Measurements from ENCODE around the gene DPM3.

Gene DPM3

DNA sequence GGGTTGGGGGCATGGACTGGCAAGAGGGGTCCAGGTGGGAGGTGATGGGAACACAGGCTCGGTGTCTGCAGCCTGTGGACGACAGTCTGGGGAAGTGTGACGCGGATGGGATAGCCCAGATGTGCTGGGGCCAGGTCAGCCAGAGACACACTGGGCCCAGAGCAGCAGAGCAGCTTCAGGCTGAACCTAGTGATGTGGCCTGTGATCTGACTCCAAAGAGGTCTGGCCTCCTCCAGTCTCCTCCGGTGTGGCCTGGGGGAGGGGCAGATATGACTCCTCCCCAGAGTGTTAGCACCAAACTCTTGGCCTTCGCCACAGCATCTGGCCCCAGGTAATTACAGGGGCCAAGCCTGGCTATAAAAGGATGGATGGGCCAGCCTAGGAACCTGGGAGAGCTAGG, 48.2 kb downstream of the DPM3 start:
- no peak for TF ChIP-seq TAF1 (IDR thresholded peaks at IDR 0.05; ENCODE audit: borderline replicate concordance, insufficient read depth, low read length)
- TF ChIP-seq, protein P1, sequence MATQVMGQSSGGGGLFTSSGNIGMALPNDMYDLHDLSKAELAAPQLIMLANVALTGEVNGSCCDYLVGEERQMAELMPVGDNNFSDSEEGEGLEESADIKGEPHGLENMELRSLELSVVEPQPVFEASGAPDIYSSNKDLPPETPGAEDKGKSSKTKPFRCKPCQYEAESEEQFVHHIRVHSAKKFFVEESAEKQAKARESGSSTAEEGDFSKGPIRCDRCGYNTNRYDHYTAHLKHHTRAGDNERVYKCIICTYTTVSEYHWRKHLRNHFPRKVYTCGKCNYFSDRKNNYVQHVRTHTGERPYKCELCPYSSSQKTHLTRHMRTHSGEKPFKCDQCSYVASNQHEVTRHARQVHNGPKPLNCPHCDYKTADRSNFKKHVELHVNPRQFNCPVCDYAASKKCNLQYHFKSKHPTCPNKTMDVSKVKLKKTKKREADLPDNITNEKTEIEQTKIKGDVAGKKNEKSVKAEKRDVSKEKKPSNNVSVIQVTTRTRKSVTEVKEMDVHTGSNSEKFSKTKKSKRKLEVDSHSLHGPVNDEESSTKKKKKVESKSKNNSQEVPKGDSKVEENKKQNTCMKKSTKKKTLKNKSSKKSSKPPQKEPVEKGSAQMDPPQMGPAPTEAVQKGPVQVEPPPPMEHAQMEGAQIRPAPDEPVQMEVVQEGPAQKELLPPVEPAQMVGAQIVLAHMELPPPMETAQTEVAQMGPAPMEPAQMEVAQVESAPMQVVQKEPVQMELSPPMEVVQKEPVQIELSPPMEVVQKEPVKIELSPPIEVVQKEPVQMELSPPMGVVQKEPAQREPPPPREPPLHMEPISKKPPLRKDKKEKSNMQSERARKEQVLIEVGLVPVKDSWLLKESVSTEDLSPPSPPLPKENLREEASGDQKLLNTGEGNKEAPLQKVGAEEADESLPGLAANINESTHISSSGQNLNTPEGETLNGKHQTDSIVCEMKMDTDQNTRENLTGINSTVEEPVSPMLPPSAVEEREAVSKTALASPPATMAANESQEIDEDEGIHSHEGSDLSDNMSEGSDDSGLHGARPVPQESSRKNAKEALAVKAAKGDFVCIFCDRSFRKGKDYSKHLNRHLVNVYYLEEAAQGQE (IDR thresholded peaks at IDR 0.05; ENCODE audit: insufficient read depth in 1 of 2, low read depth in 2 of 2, low read length in 2 of 2) = no peak
- TF ChIP-seq SIN3A (IDR thresholded peaks at IDR 0.05; ENCODE audit: borderline replicate concordance, insufficient read depth, low read length) = no peak
- TF ChIP-seq FOXP2 (optimal IDR thresholded peaks at IDR 0.05; ENCODE audit: borderline replicate concordance, extremely low read depth, extremely low read length, insufficient read depth) = no peak
- no peak for TF ChIP-seq POLR2AphosphoS5 (IDR thresholded peaks at IDR 0.05; ENCODE audit: low read depth, low read length)

DNA sequence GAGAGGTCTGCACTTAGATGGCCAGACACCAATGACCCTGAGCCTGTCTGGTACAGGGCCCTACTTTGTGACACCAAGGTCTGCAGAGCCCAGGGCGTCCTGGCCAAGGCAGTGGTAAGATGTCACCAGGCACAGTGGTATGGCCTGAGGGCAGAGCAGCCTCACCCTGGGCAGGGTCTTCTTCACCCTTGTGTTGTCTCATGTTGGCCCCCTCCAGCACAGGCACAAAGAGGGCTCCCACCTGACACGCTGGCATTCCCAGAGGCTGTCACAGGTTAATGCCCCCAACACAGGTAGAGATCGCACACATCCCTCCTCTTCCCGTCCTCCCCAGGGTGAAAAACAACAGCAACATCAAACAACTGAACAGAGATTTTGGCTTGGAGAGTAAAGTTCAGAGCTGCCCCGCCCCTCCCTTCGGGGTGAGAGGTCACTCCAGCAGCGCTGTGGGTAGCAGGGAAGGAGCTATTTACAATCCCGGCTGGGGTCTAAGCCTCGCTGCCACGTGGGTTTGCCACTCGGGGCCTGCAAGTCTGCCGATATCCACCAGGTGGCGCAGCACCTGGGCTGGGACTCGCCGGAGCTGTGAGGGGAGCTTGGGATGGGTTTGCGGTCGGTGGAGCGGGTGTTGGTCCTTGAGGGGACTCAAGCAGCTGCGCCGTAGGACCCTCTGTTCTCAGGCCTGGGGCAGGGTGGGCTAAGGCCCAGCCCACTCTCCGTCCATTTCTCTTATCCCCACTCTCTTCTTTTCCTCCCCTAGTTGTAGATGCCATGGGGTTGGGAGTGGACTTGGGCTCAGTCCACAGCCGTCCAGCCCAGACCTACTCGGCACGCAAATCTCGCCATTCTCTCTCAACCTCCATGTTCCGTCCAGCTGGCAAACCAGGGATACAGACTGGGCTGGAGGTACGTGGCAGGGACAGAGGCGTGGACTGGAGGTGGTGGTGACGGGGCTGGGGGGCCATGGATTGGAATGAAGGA, 49.0 kb downstream of the DPM3 start:
- no peak for TF ChIP-seq POLR2AphosphoS5 (IDR thresholded peaks at IDR 0.05; ENCODE audit: low read depth, low read length)

All from PFSK-1 (cell line).